ENCODE data around the gene SLC9B2. TPM values are rescaled to one million over a fixed set of nuclear protein-coding genes. Genes with fewer than 3 reads are reported as not detected.

The SLC9B2 gene
- total and polyA plus RNA-seq, 8 donors = 6.6 to 10.8 (median 9.0) TPM

DNA sequence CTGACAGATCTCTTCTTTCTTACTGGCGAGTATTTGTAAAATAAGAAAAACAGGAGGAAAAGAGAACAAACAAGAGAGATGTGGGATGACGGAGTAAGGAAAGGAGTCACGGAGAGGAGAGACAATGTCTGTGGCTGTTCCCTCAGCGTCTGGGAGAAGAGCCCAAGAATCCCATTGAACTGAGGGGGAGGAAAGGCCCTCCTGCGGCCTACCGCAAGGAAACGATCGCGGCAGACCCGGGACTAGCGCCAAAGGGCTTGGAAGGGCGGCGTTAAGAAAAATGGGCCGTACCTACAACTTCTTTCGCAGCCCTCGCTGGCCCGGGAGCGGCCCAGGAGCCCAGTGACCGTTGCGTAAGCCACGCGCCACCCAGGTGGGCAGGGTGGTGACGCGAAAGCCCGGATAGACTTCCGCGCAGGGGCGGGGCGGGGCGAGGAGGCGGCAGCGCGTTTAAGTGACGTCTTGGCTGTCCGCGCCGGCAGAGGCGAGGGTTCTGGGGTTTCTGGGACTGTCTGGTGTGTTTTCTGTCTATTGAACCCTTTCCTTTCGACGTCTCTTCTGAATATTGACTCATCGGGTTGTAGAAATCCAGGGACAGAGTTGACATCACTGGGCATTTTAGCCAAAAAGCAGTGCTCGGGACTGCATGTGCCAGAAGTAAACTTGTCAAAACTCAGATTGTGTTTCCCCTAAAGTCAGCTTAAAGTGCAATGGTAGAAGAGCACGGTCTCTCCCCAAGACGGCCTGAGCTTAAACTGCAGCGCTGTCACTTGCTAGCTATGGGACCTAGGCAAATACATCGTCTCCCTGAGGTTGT is 57.0 kb downstream of the SLC9B2 start, which contains the start of gene SLC9B1:
Gene SLC9B1 (minus strand): TSS at position 398 of the 817 bp plus-strand sequence. CDS start 27,994 bp downstream, outside the sequence.
- intact Hi-C loops (cut with DNase I) = loop anchor here in 1 of 2 donors (10.0 kb wide), 1 partner anchor 575 kb away; no protein-coding TSS in a partner anchor
- ATAC-seq (peak; percentile 99), DNase-seq (peak; percentile 91 to 98 (median 96))
- no peaks in the 10 kb centered on the region for H3K36me3 ChIP-seq
- H3K4me1 ChIP-seq = peaks cover 7 to 15% of the 10 kb centered on the region in 2 donors
- TF ChIP-seq, protein P1, sequence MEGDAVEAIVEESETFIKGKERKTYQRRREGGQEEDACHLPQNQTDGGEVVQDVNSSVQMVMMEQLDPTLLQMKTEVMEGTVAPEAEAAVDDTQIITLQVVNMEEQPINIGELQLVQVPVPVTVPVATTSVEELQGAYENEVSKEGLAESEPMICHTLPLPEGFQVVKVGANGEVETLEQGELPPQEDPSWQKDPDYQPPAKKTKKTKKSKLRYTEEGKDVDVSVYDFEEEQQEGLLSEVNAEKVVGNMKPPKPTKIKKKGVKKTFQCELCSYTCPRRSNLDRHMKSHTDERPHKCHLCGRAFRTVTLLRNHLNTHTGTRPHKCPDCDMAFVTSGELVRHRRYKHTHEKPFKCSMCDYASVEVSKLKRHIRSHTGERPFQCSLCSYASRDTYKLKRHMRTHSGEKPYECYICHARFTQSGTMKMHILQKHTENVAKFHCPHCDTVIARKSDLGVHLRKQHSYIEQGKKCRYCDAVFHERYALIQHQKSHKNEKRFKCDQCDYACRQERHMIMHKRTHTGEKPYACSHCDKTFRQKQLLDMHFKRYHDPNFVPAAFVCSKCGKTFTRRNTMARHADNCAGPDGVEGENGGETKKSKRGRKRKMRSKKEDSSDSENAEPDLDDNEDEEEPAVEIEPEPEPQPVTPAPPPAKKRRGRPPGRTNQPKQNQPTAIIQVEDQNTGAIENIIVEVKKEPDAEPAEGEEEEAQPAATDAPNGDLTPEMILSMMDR (IDR thresholded peaks at IDR 0.05) = no peak
- H3K4me3 ChIP-seq = peak within 1 kb of the TSS; percentile 35 to 51
- no peaks in the 10 kb centered on the region for H3K27me3 ChIP-seq
- H3K9me3 ChIP-seq = no peaks in the 10 kb centered on the region
- H3K27ac ChIP-seq = peak within 1 kb of the TSS; percentile 87 to 92

DNA sequence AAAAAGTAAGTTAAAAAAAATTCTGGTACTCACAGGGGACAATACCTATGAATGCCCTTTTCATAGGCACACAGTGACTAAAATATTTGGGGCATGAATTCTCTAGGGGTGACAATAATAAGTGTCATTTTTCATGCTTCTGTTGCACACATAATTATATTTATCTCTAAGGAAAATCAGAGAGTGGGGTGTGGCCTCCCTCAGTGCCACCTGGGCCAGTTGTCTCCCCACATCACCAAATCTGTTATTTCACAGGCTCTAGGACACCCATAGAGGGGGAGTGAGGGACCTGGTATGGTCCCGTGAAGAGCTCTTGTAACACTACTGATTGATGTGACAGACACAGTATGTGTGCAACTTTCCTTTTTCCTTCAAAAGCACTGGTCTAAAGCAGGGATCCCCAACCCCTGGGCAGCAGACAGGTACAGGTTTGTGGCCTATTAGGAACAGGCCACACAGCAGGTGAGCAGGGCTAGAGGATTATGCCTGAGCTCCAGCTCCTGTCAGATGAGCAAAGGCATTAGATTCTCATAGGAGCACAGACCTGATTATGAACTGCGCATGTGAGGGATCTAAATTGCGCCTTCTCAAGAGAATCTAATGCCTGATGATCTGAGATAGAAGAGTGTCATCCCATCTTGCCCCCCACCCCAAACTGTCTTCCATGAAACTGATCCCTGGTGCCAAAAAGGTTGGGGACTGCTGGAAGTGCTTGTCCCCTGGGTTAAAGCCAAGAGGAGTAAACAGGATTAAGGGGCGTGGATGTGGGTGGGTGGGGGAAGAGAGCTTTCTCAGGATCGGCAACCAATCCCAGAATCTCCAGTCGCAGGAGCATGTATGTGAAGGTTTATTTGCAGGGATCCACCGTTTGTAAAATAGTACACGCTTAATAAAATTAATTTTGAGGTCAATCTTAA is 57.9 kb downstream of the SLC9B2 start:
- H3K27me3 ChIP-seq = no peaks in the 10 kb centered on the region
- no peaks in the 10 kb centered on the region for H3K36me3 ChIP-seq
- TF ChIP-seq, protein P1 (IDR thresholded peaks at IDR 0.05) = no peak
- intact Hi-C loops (cut with DNase I) = loop anchor here in 1 of 2 donors (10.0 kb wide), 1 partner anchor 574 kb away; no protein-coding TSS in a partner anchor
- ATAC-seq (peak; percentile 9), DNase-seq (peak in 2 of 4 donors; percentile 28 to 67)
- H3K27ac ChIP-seq = peak overlapping the region; percentile 87 to 92
- H3K9me3 ChIP-seq = no peaks in the 10 kb centered on the region
- H3K4me1 ChIP-seq = peaks cover 7 to 15% of the 10 kb centered on the region in 2 donors
- peak overlapping the region; percentile 35 to 51 for H3K4me3 ChIP-seq

DNA sequence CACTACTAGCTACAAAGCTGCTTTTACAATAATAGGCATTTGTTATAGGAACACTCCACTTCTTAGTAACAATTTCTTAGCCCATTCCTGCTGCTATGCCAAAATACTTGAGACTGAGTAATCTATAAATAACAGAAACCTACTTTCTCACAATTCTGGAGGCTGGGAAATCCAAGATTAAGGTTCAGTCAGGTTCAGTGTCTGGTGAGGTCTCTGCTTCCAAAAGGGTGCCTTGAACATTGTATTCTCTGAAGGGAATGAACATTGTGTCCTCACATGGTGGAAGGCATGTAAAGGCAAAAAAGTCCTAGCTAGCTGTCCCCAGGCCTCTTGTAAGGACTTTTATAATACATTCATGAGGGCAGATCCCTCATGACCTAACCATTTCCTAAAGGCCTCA is 64.0 kb downstream of the SLC9B2 start:
- intact Hi-C loops (cut with DNase I) = loop anchor here in 1 of 2 donors (10.0 kb wide), 1 partner anchor 568 kb away; no protein-coding TSS in a partner anchor
- no peak for ATAC-seq

DNA sequence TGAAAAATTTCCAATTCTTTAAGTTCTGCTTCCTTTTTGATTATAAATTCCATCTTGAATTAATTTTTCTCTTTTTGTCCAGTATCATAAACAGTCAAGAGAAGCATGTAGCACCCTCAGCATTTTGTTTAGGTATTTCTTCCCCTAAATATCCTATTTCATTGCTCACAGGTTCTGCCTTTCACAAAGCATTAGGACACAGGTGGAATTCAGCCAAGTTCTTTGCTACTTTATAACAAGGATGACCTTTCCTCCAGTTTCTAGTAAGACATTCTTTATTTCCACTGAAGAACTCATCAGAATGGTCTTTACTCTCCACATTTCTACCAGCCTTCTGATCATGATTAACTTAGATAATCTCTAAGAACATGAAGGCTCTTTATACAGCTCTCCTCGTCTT is 64.5 kb downstream of the SLC9B2 start:
- Histone ChIP-seq H3K4me1 (no peaks in the 10 kb centered on the region), H3K4me3 (no peak overlapping the region), H3K9me3 (no peaks in the 10 kb centered on the region), H3K27ac (peak overlapping the region; percentile 2 to 26), H3K36me3 (no peaks in the 10 kb centered on the region), H3K27me3 (no peaks in the 10 kb centered on the region)
- intact Hi-C loops (cut with DNase I) = loop anchor here in 1 of 2 donors (10.0 kb wide), 1 partner anchor 567 kb away; no protein-coding TSS in a partner anchor
- TF ChIP-seq, protein P1 (IDR thresholded peaks at IDR 0.05) = no peak
- DNase-seq (peak in 1 of 4 donors; percentile 44), ATAC-seq (peak; percentile 38)

More for the DNA sequence above, 64.0 kb downstream of the SLC9B2 start:
- Histone ChIP-seq H3K9me3 (no peaks in the 10 kb centered on the region), H3K27ac (peak overlapping the region in 1 of 2 donors; percentile 26), H3K36me3 (no peaks in the 10 kb centered on the region), H3K4me1 (no peaks in the 10 kb centered on the region), H3K4me3 (no peak overlapping the region), H3K27me3 (no peaks in the 10 kb centered on the region)
- TF ChIP-seq, protein P1 (IDR thresholded peaks at IDR 0.05) = no peak
- no peak for DNase-seq
